Measurements from ENCODE around the gene STK40. TPM values are rescaled to one million over a fixed set of nuclear protein-coding genes. Genes with fewer than 3 reads are reported as not detected.

STK40 gene
- total RNA-seq, 2 donors from 2014 or later: 32.9 to 49.8 TPM

DNA sequence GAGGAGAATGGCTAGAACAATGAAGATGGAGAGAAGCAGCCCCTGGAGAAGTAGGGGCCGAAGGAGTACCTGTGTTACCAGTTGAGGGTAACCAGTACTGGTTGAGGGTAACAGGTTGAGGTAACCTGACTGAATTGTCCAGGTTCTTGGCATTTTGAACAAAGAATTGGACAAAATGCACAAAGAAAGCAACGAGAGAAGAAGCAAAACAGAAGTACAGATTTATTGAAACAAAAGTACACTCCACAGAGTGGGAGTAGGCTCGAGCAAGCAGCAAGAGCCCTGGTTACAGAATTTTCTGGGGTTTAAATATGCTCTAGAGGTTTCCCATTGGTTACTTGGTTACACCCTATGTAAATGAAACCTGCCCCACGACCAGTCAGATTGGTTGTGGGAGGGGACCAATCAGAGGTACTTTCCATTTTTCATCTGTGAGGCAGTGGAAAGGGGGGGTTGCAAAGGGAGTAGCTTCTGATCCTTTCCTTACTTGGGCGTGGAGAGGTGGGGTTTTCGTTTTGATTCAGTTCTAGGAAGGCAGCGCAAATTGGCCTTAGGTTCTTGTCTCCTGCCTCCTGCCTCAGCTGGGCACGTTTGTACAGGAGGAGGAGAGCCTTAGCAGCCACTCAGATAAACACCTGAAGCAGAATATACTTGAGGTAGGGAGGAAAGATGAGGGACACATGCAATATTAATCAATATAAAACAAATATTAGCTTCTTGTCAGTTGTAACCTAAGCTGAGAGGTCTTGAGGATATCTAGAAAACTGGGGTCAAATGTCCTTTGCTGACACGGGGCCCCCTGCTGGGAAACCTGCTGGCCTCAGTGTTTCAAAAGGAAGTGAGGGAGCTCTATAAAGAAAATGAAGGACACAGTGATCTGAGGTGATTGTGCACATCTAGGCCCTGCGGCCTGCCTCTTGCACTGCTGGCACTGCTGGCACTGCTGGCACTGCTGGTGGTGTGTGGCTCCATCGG, 26.2 kb upstream of the STK40 start:
- H3K4me3 Mint-ChIP-seq: no peak overlapping the region
- no peaks in the 10 kb centered on the region for H3K27me3 Mint-ChIP-seq
- DNase-seq: no peak
- H3K36me3 Mint-ChIP-seq (ENCODE audit: low read depth): peaks cover 2% of the 10 kb centered on the region
- ATAC-seq: peak; percentile 88
- H3K4me1 Mint-ChIP-seq: peaks cover 20% of the 10 kb centered on the region
- no peak overlapping the region for H3K27ac Mint-ChIP-seq
- no peaks in the 10 kb centered on the region for H3K9me3 ChIP-seq (ENCODE audit: control insufficient read depth, low read length, poor library complexity, severe bottlenecking)

DNA sequence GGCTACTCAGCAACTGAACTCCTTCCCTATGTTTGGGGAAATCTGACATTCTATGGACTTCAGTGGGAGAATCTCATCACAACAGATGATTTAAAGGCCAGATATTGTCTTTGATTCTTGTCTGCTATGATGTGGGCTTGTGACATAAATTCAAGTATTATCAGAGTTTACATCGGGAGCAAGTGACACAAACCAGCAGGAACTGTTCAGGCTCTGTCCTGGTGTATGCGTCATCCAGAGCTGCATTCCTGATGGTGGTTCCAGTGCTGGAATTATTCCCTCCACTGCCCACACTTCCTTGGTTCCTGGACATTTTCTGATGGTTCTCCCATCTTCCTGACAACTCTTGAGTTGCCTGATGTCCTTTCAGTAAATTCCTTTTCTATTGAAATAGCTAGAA, 22.8 kb upstream of the STK40 start:
- DNase-seq (no peak), ATAC-seq (no peak)
- Mint-ChIP-seq H3K27ac (no peak overlapping the region), H3K36me3 (ENCODE audit: low read depth) (peaks cover 2% of the 10 kb centered on the region), H3K4me3 (no peak overlapping the region), H3K27me3 (no peaks in the 10 kb centered on the region), H3K4me1 (peaks cover 22% of the 10 kb centered on the region)
- no peaks in the 10 kb centered on the region for H3K9me3 ChIP-seq (ENCODE audit: control insufficient read depth, low read length, poor library complexity, severe bottlenecking)

DNA sequence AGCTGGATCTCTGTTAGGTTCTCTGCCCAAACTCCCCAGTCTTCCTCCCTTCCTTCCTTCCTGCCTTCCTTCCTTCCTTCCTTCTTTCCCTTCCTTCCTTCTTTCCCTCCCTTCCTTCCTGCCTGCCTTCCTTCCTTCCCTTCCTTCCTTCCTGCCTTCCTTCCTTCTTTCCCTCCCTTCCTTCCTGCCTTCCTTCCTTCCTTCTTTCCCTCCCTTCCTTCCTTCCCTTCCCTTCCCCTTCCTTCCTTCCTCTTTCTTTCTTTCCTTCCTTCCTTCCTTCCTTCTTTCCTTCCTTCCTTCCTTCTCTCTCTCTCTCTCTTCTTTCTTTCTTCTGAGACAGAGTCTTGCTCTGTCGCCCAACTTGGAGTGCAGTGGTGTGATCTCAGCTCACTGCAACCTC, 20.7 kb upstream of the STK40 start:
- Mint-ChIP-seq H3K4me1 (peaks cover 21% of the 10 kb centered on the region), H3K27ac (peak overlapping the region; percentile 78), H3K4me3 (no peak overlapping the region), H3K27me3 (no peaks in the 10 kb centered on the region), H3K36me3 (ENCODE audit: low read depth) (peaks cover 2% of the 10 kb centered on the region)
- DNase-seq (no peak), ATAC-seq (no peak)
- no peaks in the 10 kb centered on the region for H3K9me3 ChIP-seq (ENCODE audit: control insufficient read depth, low read length, poor library complexity, severe bottlenecking)

DNA sequence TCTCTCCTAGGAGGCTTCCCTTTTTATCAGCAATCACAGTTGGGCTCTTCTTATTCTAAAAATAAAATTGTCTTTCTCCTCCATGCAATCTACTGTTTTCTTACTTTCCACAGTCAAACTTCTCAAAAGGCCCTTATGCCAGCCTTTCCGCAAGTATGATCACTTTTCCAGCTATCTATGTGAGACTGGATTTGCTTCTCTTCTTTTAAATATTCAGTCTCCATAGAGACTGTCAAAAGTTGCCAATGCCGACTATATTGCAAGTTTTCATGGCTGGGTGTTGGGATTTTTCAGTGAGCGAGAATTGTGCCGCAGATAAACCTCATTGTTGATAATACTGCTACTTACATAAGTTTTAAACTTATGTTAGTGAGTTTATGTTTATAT, 16.8 kb upstream of the STK40 start:
- ATAC-seq (no peak), DNase-seq (no peak)
- H3K36me3 Mint-ChIP-seq (ENCODE audit: low read depth): peaks cover 4% of the 10 kb centered on the region
- H3K27me3 Mint-ChIP-seq: no peaks in the 10 kb centered on the region
- peak overlapping the region; percentile 24 for H3K27ac Mint-ChIP-seq
- H3K4me3 Mint-ChIP-seq: peak overlapping the region; percentile 21
- H3K9me3 ChIP-seq (ENCODE audit: control insufficient read depth, low read length, poor library complexity, severe bottlenecking): no peaks in the 10 kb centered on the region
- peaks cover 24% of the 10 kb centered on the region for H3K4me1 Mint-ChIP-seq

DNA sequence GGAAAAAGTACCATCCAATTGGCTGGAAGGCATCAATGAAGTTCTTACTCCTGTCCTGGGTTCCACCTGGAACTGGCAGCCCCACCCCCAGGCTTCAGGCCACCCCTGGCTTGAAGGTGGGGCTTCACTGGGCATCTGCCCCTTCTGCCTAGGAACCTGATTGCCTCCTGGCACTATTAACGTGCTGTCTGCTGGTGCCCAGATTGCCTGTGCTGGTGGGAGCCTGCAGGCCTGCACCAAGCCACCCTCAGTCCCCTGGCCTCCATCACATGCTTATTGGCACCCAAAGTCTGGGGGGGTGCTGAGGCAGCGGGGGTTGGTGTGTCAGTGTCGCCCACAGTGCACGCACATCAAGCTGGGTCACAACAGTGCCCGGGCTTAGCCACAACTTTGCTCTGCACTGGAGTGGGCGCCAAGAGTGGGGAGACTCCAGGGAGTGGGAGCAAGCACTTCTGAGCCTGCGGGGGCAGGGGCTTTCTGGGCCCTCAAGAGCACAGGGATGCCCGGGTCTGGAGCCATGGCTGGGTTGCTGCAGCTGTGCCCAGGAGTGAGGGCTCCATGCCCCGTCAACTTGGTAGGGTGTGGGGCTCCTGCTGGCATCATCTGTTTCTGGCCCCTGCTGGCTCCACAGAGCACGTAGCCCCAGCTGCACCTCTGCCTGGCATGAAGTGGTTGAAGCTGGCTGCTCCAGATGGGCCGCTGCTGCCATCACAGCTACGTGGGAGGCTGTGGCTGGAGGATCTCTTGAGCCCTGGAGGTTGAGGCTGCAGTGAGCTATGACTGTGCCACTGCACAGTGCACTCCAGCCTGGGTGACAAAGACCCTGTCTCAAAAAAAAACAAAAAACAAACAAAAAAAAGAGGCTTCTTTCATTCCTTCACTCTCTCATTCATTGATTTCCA, 16.1 kb upstream of the STK40 start:
- Mint-ChIP-seq H3K27me3 (no peaks in the 10 kb centered on the region), H3K4me1 (peaks cover 24% of the 10 kb centered on the region), H3K36me3 (ENCODE audit: low read depth) (peaks cover 3% of the 10 kb centered on the region), H3K27ac (peak overlapping the region; percentile 67), H3K4me3 (peak overlapping the region; percentile 85)
- no peaks in the 10 kb centered on the region for H3K9me3 ChIP-seq (ENCODE audit: control insufficient read depth, low read length, poor library complexity, severe bottlenecking)
- DNase-seq (no peak), ATAC-seq (no peak)

DNA sequence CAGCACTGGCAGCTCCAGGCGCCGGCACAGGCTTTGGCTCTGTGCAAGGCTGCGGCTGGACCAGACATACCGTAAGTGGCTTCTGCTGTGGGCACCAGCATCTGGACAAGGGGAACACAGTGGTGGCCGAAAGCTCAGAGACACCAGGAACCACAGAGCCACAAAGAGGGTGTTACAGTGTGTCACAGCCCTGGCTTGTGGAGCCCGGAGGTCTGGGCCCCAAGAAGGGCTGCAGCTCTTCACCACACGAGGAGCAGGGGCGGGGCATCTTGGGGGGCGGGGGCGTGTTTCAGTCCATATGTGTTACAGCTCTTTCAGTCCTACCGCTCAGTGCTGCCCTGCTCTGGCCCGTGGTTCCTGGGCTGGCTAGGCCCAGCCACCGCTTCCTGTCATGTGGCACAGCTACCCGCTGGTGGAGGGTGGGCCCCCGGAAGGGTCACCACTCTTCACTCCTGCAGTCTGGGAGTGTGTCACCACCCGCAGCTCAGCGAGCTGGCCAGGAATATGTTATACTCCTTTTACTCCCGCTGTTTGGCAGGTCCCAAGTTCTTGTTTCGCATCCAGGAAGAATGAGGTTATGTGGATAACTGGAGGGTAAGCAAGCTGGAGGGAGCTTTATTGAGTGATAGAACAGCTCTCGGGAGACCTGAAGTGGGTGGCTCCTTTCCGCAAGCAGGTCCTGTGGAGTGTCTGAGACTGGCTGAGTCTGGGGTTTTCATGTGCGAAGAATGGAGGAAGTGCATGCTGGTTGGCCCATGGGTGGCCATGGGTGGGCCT, 15.3 kb upstream of the STK40 start:
- Mint-ChIP-seq H3K27me3 (no peaks in the 10 kb centered on the region), H3K4me3 (peak overlapping the region; percentile 85), H3K36me3 (ENCODE audit: low read depth) (peaks cover 3% of the 10 kb centered on the region), H3K4me1 (peaks cover 22% of the 10 kb centered on the region), H3K27ac (peak overlapping the region; percentile 67)
- no peaks in the 10 kb centered on the region for H3K9me3 ChIP-seq (ENCODE audit: control insufficient read depth, low read length, poor library complexity, severe bottlenecking)
- ATAC-seq: peak; percentile 79
- peak in 1 of 3 donors; percentile 45 for DNase-seq

DNA sequence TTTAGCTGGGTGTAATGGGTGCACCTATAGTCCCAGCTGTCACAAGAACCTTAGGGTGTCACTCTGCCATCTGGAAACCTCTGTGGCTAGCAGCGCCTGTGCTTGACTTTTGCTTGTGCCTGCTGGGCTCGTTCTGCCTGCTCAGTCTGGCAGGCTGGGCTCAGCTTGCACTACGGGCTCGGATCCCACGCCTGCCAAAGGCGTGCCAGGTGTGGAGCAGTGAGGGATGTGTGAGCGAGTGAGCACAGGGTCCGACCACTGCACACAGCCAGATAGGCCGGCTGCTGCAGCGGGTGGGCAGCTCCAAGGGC, 14.7 kb upstream of the STK40 start:
- H3K4me1 Mint-ChIP-seq: peaks cover 22% of the 10 kb centered on the region
- H3K27me3 Mint-ChIP-seq: no peaks in the 10 kb centered on the region
- peaks cover 3% of the 10 kb centered on the region for H3K36me3 Mint-ChIP-seq (ENCODE audit: low read depth)
- no peaks in the 10 kb centered on the region for H3K9me3 ChIP-seq (ENCODE audit: control insufficient read depth, low read length, poor library complexity, severe bottlenecking)
- ATAC-seq (peak; percentile 7), DNase-seq (peak in 1 of 3 donors; percentile 10)
- H3K4me3 Mint-ChIP-seq: peak overlapping the region; percentile 85
- H3K27ac Mint-ChIP-seq: peak overlapping the region; percentile 67

DNA sequence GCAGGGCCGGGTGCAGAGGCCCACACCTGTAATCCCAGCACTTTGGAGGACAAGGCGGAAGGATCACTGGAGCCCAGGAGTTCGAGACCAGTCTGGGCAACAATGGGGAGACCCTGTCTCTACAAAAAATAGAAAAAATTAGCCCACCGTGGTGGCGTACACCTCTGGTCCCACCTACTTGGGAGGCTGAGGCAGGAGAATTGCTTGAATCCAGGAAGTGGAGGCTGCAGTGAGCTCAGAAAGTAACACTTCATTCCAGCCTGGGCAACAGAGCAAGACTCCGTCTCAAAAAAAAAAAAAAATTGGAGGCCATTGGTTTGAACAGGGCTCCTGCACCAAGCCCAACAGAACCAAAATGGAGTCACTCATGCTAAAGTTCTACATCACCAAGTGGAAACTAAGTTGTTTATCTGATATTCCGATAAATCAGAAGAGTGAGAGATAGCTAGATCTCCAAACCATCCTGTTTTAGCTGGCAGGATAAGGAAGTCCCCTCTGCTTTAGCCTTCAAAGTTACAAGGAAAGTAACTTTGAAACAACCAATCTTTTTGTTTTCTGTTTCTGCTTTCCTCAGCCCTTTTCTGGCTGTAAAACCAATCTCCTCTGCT, 12.8 kb upstream of the STK40 start:
- DNase-seq: no peak
- H3K9me3 ChIP-seq (ENCODE audit: control insufficient read depth, low read length, poor library complexity, severe bottlenecking): no peaks in the 10 kb centered on the region
- Mint-ChIP-seq H3K36me3 (ENCODE audit: low read depth) (peaks cover 3% of the 10 kb centered on the region), H3K4me1 (peaks cover 24% of the 10 kb centered on the region), H3K27ac (peak overlapping the region; percentile 99), H3K27me3 (no peaks in the 10 kb centered on the region), H3K4me3 (peak overlapping the region; percentile 100)
- ATAC-seq: no peak

DNA sequence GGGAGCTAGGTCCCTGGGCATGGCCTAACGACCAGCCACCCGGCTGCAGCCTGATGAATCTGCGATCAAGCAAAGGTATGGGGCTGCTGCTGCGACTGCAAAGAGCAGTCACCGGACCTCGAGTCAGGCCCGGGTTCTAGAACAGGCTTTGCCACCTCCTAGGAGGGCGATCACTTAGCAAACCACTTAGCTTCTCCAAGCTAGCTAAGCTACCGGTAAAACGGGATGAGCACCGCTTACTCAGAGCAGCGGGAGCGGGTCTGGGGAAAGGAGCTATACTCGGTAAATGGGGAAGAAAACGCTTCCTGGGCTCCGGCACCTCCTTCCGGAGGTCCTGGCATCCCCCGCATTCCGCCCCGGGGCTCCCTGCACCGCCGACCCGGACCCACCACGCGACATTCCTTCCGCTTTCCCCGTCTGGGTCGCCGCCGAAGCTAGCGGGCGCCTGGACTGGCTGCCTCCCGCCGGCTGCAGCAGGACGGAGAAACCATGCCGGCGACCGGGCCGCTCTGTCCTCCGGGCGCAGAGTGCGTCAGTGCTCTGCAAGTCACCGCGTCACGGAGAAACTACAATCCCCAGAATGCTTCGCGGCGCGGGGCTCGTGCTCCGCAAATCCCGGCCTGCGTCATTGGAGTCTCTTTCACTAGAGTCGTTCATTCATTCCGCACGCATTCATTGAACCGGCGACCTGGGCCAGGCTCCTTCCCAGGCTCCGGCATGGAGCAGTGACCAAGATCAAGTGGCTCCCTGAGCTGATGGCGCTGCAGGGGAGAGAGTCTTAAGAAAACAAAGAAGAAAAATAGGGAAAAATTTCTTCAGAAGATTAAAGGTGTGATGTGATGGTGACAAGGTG, 11.9 kb upstream of the STK40 start, which contains the start of gene LSM10:
LSM10 (minus strand) TSS at position 531 of the 853 bp plus-strand sequence. CDS start 3,779 bp downstream, outside the sequence.
- peaks cover 27% of the 10 kb centered on the region for H3K4me1 Mint-ChIP-seq
- peak within 1 kb of the TSS; percentile 100 for H3K4me3 Mint-ChIP-seq
- H3K27ac Mint-ChIP-seq: peak within 1 kb of the TSS; percentile 99
- H3K36me3 Mint-ChIP-seq (ENCODE audit: low read depth): peaks cover 3% of the 10 kb centered on the region
- no peaks in the 10 kb centered on the region for H3K27me3 Mint-ChIP-seq
- no peaks in the 10 kb centered on the region for H3K9me3 ChIP-seq (ENCODE audit: control insufficient read depth, low read length, poor library complexity, severe bottlenecking)
- DNase-seq (peak; percentile 79 to 82 (median 81)), ATAC-seq (peak; percentile 81)

DNA sequence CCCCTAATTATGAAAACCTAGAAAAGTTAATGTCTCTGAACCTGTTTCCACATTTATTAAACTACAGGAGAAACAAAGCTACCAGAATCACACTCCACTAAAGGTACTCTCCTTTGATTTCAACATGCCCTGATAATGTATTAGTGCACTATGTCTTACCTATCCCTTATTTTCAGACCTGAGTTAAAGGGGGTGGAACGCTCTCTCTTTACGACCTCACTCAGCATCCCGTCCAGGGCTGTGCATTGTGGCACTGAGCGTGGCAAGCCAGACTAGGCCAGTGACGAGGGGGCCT, 11.3 kb upstream of the STK40 start:
- Mint-ChIP-seq H3K4me1 (peaks cover 26% of the 10 kb centered on the region), H3K4me3 (peak overlapping the region; percentile 100), H3K27me3 (no peaks in the 10 kb centered on the region), H3K27ac (peak overlapping the region; percentile 99), H3K36me3 (ENCODE audit: low read depth) (peaks cover 6% of the 10 kb centered on the region)
- ATAC-seq (peak; percentile 41), DNase-seq (no peak)
- no peaks in the 10 kb centered on the region for H3K9me3 ChIP-seq (ENCODE audit: control insufficient read depth, low read length, poor library complexity, severe bottlenecking)

DNA sequence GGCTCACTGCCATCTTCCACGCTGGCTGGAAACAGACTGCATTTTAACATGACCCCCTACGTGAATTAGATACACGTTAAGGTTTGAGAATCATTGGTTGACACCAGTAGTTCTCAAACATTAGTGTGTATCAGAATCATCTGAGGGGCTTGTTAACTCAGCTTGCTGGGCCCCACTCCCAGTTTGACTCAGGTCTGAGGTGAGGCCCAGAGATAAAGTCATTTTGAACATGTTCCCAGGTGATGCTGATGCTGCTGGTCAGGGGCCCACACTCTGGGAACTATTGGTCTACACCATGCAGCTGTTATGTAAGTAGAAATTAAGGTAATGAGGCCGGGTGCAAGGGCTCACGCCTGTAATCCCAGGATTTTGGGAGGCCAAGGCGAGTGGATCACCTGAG, 10.6 kb upstream of the STK40 start:
- no peaks in the 10 kb centered on the region for H3K9me3 ChIP-seq (ENCODE audit: control insufficient read depth, low read length, poor library complexity, severe bottlenecking)
- DNase-seq (no peak), ATAC-seq (no peak)
- H3K27ac Mint-ChIP-seq: peak overlapping the region; percentile 99
- peak overlapping the region; percentile 100 for H3K4me3 Mint-ChIP-seq
- peaks cover 7% of the 10 kb centered on the region for H3K36me3 Mint-ChIP-seq (ENCODE audit: low read depth)
- peaks cover 26% of the 10 kb centered on the region for H3K4me1 Mint-ChIP-seq
- H3K27me3 Mint-ChIP-seq: no peaks in the 10 kb centered on the region

DNA sequence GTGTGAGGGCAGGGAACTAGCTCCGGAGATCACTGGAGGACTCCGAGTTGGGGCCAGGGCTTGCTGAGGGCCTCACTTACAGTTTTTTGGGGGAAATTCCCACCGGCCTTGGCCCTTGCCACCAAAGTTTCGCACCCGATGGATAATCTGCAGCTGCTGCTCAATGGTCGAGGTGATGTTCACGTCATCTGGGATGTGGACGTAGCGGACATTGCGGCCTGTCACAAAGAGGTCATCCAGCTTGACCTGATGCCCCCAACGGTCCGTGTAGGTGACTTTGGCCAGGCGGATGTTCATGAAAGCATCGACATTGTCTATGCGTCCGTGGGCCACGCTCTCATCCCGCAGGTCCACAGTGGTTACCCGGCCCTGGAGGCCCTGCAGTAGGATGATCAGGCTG, 8.0 kb upstream of the STK40 start:
- H3K27ac Mint-ChIP-seq: no peak overlapping the region
- no peak overlapping the region for H3K4me3 Mint-ChIP-seq
- H3K36me3 Mint-ChIP-seq (ENCODE audit: low read depth): peaks cover 10% of the 10 kb centered on the region
- no peaks in the 10 kb centered on the region for H3K9me3 ChIP-seq (ENCODE audit: control insufficient read depth, low read length, poor library complexity, severe bottlenecking)
- H3K4me1 Mint-ChIP-seq: peaks cover 26% of the 10 kb centered on the region
- no peaks in the 10 kb centered on the region for H3K27me3 Mint-ChIP-seq
- no peak for DNase-seq
- no peak for ATAC-seq
